GM23338 (cell line): Measurements from ENCODE around the gene KXD1.

Experiments
- CTCF ChIP-seq, 2 experiments: fragments of 200-600 bp in 1 of 2; sonication (generic) in 1 of 2; conservative IDR thresholded peaks; 2 replicates each; pipeline versions ENCODE4 v1.5.1 to v1.6.1; 2016 to 2017; ENCODE audit warnings: antibody characterized with exemption in 2 of 2, low read depth in 2 of 2, mild to moderate bottlenecking in 2 of 2, moderate library complexity in 1 of 2
- EZH2 ChIP-seq: fragments of 200-600 bp; sonication (generic); IDR thresholded peaks from one replicate; pipeline ENCODE4 v1.8.0; 2017; ENCODE audit warnings: antibody characterized with exemption, mild to moderate bottlenecking, low read depth; ENCODE audit not compliant: unreplicated experiment

- TF ChIP-seq CTCF (conservative IDR thresholded peaks at IDR 0.05; ENCODE audit: low read depth in 2 of 2) (no peak), EZH2 (no peak)
These were observed 36.0 kb upstream of the KXD1 start, which contains the start of gene ELL for GRCh38 chr19:18521692-18522123.
